Measurements from ENCODE around the gene ZNF304. TPM values are rescaled to one million over a fixed set of nuclear protein-coding genes. Genes with fewer than 3 reads are reported as not detected.

ZNF304 gene
- total and polyA plus RNA-seq, 9 of the 15 experiments (the other 6 are each of a cell fraction or from before 2014, with no cell fraction given), result 0.82 to 5.5 (median 3.6) TPM

DNA sequence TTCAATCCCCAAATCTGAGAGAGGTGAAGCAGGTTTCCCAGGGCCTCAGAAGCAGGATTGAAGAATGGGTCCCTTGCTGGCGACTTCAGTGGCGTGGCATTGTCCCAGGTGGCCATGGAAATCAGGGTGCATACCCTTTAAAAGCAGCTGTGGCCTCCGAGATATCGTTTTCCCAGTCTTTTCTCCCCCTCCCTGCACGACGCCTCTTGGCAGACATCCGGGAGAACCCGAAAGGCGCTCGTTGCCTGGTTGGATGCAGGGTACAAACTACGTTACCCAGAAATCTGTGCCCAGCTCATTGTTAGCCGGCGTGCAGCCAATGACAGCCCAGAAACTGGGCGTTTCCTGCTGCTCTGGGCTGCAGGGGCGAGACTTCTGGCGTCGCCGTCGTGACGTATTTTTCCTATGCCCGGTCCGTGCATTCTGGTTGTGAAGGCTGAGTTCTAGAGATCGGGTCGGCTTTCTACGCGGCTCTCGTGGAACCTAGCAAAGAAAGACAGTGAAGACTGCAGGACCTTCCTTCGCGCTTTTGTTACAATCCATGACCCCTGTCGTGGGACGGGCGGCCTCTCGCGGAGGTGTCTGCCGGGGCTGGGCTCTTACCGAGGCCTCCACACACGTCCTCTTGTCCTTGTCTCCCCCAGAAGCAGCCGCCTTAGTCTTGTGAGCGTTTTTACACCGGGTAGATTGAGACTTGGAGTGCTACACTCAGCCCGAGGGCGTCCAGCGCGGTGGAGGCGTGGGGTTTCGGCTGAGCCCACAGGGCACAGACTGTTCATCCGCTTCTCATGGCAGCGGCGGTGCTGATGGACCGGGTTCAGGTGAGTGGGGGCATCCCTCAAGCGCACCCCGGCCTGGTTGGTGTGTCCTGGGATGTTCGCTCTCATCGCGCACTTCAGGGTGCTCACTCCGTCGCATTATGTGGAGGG, at the start of gene ZNF304 (continued):
- TF ChIP-seq, protein P1, sequence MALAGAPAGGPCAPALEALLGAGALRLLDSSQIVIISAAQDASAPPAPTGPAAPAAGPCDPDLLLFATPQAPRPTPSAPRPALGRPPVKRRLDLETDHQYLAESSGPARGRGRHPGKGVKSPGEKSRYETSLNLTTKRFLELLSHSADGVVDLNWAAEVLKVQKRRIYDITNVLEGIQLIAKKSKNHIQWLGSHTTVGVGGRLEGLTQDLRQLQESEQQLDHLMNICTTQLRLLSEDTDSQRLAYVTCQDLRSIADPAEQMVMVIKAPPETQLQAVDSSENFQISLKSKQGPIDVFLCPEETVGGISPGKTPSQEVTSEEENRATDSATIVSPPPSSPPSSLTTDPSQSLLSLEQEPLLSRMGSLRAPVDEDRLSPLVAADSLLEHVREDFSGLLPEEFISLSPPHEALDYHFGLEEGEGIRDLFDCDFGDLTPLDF (CRISPR knock-in tag; IDR thresholded peaks at IDR 0.05), result no peak
- TF ChIP-seq NCOA4 (IDR thresholded peaks at IDR 0.05; ENCODE audit: partially characterized antibody) (no peak), NEUROD1 (IDR thresholded peaks at IDR 0.05; ENCODE audit: borderline replicate concordance, low read depth, low read length, partially characterized antibody) (no peak), HMG20A (CRISPR knock-in tag; conservative IDR thresholded peaks at IDR 0.05) (no peak), FOXK2 (conservative IDR thresholded peaks at IDR 0.05 in 1 of 2, IDR thresholded peaks at IDR 0.05 in 1 of 2; ENCODE audit: low read depth in 2 of 2) (0 out of 4 replicates have a peak, but pooled peaks of 1 of the 2 experiments have one; percentile 21), CHD2 (IDR thresholded peaks at IDR 0.05; ENCODE audit: low read depth, low read length) (peak; percentile 22; the same call in 1 of the 2 replicates), ESRRA (IDR thresholded peaks at IDR 0.05; ENCODE audit: borderline replicate concordance, low read depth) (no peak), DIDO1 (tag; IDR thresholded peaks at IDR 0.05; ENCODE audit: low read depth) (no peak), E2F3 (CRISPR knock-in tag; IDR thresholded peaks at IDR 0.05) (no peak), ZNF232 (CRISPR knock-in tag; IDR thresholded peaks at IDR 0.05) (no peak), PML (IDR thresholded peaks at IDR 0.05; ENCODE audit: low read length) (no peak), MTA2 (IDR thresholded peaks at IDR 0.05; ENCODE audit: low read depth) (no peak), RBM22 (IDR thresholded peaks at IDR 0.05; ENCODE audit: low read depth, low read length, poor library complexity, severe bottlenecking) (no peak), SMAD3 (CRISPR knock-in tag; conservative IDR thresholded peaks at IDR 0.05) (no peak), POLR3A (IDR thresholded peaks at IDR 0.05; ENCODE audit: borderline replicate concordance, extremely low read depth, insufficient read depth, insufficient read length) (no peak), PPARD (CRISPR knock-in tag; IDR thresholded peaks at IDR 0.05) (no peak), ADNP (tag; IDR thresholded peaks at IDR 0.05) (no peak), ZNF668 (CRISPR knock-in tag; IDR thresholded peaks at IDR 0.05) (no peak), TARDBP (IDR thresholded peaks at IDR 0.05) (no peak), KAT2B (IDR thresholded peaks at IDR 0.05; ENCODE audit: low read depth, low read length) (no peak), FIP1L1 (IDR thresholded peaks at IDR 0.05; ENCODE audit: low read depth, low read length, poor library complexity, severe bottlenecking) (no peak), U2AF2 (optimal IDR thresholded peaks at IDR 0.05; ENCODE audit: low read depth, low read length) (no peak), ZNF507 (tag; conservative IDR thresholded peaks at IDR 0.05) (no peak)
- TF ChIP-seq, protein P2, sequence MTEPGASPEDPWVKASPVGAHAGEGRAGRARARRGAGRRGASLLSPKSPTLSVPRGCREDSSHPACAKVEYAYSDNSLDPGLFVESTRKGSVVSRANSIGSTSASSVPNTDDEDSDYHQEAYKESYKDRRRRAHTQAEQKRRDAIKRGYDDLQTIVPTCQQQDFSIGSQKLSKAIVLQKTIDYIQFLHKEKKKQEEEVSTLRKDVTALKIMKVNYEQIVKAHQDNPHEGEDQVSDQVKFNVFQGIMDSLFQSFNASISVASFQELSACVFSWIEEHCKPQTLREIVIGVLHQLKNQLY (CRISPR knock-in tag; conservative IDR thresholded peaks at IDR 0.05), result no peak
- TF ChIP-seq, protein P3, sequence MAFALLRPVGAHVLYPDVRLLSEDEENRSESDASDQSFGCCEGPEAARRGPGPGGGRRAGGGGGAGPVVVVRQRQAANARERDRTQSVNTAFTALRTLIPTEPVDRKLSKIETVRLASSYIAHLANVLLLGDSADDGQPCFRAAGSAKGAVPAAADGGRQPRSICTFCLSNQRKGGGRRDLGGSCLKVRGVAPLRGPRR (CRISPR knock-in tag; IDR thresholded peaks at IDR 0.05), result no peak
- TF ChIP-seq, protein P4, sequence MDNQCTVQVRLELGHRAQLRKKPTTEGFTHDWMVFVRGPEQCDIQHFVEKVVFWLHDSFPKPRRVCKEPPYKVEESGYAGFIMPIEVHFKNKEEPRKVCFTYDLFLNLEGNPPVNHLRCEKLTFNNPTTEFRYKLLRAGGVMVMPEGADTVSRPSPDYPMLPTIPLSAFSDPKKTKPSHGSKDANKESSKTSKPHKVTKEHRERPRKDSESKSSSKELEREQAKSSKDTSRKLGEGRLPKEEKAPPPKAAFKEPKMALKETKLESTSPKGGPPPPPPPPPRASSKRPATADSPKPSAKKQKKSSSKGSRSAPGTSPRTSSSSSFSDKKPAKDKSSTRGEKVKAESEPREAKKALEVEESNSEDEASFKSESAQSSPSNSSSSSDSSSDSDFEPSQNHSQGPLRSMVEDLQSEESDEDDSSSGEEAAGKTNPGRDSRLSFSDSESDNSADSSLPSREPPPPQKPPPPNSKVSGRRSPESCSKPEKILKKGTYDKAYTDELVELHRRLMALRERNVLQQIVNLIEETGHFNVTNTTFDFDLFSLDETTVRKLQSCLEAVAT (IDR thresholded peaks at IDR 0.05), result no peak
